Fibroblast of skin of right quadriceps (primary cell): Measurements from ENCODE around the gene NR1D1.
A peak's percentile ranks its signal among the peaks of the same experiment; 100 is the strongest.

Experiments used
- DNase-seq: peaks from one replicate; pipeline ENCODE4 v3.0.0-alpha.2; 2013

Gene NR1D1

GRCh38 chr17:40095944-40096791 is 4.2 kb downstream of the NR1D1 start:
- no peak for DNase-seq

GRCh38 chr17:40095351-40095943 is 4.9 kb downstream of the NR1D1 start:
- no peak for DNase-seq

- no peak for DNase-seq
These were observed 5.5 kb downstream of the NR1D1 start for GRCh38 chr17:40094874-40095273.

GRCh38 chr17:40093580-40094201 is 6.7 kb downstream of the NR1D1 start:
- DNase-seq = no peak

GRCh38 chr17:40093005-40093579 is 7.3 kb downstream of the NR1D1 start:
- DNase-seq = no peak

- DNase-seq = no peak
These were observed 7.8 kb downstream of the NR1D1 start for GRCh38 chr17:40092581-40092980.

GRCh38 chr17:40091691-40092397 is 8.5 kb downstream of the NR1D1 start:
- DNase-seq = no peak

- no peak for DNase-seq
These were observed 9.9 kb downstream of the NR1D1 start for GRCh38 chr17:40090237-40091119.

- no peak for DNase-seq
These were observed 11.1 kb downstream of the NR1D1 start for GRCh38 chr17:40089077-40089895.

- no peak for DNase-seq
These were observed 12.3 kb downstream of the NR1D1 start for GRCh38 chr17:40087903-40088718.

- no peak for DNase-seq
These were observed 13.2 kb downstream of the NR1D1 start for GRCh38 chr17:40087049-40087794.

GRCh38 chr17:40086150-40087044 is 14.0 kb downstream of the NR1D1 start:
- no peak for DNase-seq

- DNase-seq = no peak
These were observed 15.9 kb downstream of the NR1D1 start for GRCh38 chr17:40084477-40084876.

- no peak for DNase-seq
These were observed 20.8 kb downstream of the NR1D1 start for GRCh38 chr17:40079545-40079944.

GRCh38 chr17:40076591-40076990 is 23.8 kb downstream of the NR1D1 start:
- DNase-seq = no peak

- DNase-seq = no peak
These were observed 24.4 kb downstream of the NR1D1 start for GRCh38 chr17:40075942-40076498.

- DNase-seq = peak; percentile 63
These were observed 25.0 kb downstream of the NR1D1 start for GRCh38 chr17:40075201-40075941.
